Liver (tissue), 9 donors: Measurements from ENCODE around the gene DYNLT2. TPM values are rescaled to one million over a fixed set of nuclear protein-coding genes. Genes with fewer than 3 reads are reported as not detected.

Source experiments
- DNase-seq: peaks from one replicate; pipeline ENCODE4 v3.0.0-alpha.2; 2017; ENCODE audit warnings: low spot score
- H3K27ac ChIP-seq, 2 donors: one replicate each; pipeline ENCODE4 v1.7.0; 2013; ENCODE audit warnings: inconsistent platforms in 2 of 2, low read length in 2 of 2, control low read depth in 1 of 2, low read depth in 1 of 2, mild to moderate bottlenecking in 1 of 2
- H3K27me3 ChIP-seq, 4 donors: one replicate each; pipeline versions ENCODE4 v1.6.1 to v1.7.0; 2013; ENCODE audit warnings: low read length in 3 of 4, inconsistent platforms in 1 of 4, mild to moderate bottlenecking in 1 of 4, moderate library complexity in 1 of 4; ENCODE audit not compliant: control insufficient read depth in 4 of 4, insufficient read depth in 4 of 4
- H3K36me3 ChIP-seq, 4 donors: one replicate each; pipeline versions ENCODE4 v1.6.1 to v1.7.0; 2013; ENCODE audit warnings: low read length in 3 of 4, mild to moderate bottlenecking in 3 of 4, low read depth in 1 of 4, moderate library complexity in 1 of 4; ENCODE audit not compliant: control insufficient read depth in 4 of 4, insufficient read depth in 3 of 4
- H3K4me1 ChIP-seq, 4 donors: one replicate each; pipeline versions ENCODE4 v1.6.1 to v1.7.0; 2013; ENCODE audit warnings: low read length in 3 of 4, mild to moderate bottlenecking in 3 of 4, moderate library complexity in 1 of 4; ENCODE audit not compliant: control insufficient read depth in 4 of 4, insufficient read depth in 4 of 4
- H3K4me3 ChIP-seq, 3 donors: one replicate each; pipeline versions ENCODE4 v1.6.1 to v1.7.0; 2013; ENCODE audit warnings: low read length in 3 of 3, control low read depth in 1 of 3, low read depth in 1 of 3, mild to moderate bottlenecking in 1 of 3
- H3K9ac ChIP-seq, 2 donors: one replicate each; pipeline ENCODE4 v1.7.0; 2013; ENCODE audit warnings: low read length in 2 of 2, mild to moderate bottlenecking in 2 of 2, moderate library complexity in 2 of 2, control low read depth in 1 of 2, low read depth in 1 of 2
- H3K9me3 ChIP-seq, 4 donors: one replicate each; pipeline versions ENCODE4 v1.6.1 to v1.7.0; 2013; ENCODE audit warnings: low read length in 3 of 4; ENCODE audit not compliant: control insufficient read depth in 4 of 4
- EGR1 ChIP-seq, 2 donors: IDR thresholded peaks; 2 replicates each; pipeline ENCODE4 v1.6.1; 2016 to 2018; ENCODE audit warnings: antibody characterized with exemption in 2 of 2, low read depth in 2 of 2
- FOXA1 ChIP-seq: IDR thresholded peaks from 2 replicates; pipeline ENCODE4 v1.6.1; 2016; ENCODE audit warnings: antibody characterized with exemption
- FOXA2 ChIP-seq: IDR thresholded peaks from 2 replicates; pipeline ENCODE4 v1.6.1; 2016; ENCODE audit warnings: antibody characterized with exemption
- GABPA ChIP-seq, 2 donors: IDR thresholded peaks in 1 of 2; conservative IDR thresholded peaks in 1 of 2; 2 replicates each; pipeline ENCODE4 v1.6.1; 2016; ENCODE audit warnings: antibody characterized with exemption in 2 of 2, mild to moderate bottlenecking in 1 of 2, moderate library complexity in 1 of 2
- HNF4G ChIP-seq: IDR thresholded peaks from 2 replicates; pipeline ENCODE4 v1.6.1; 2016; ENCODE audit warnings: antibody characterized with exemption
- JUND ChIP-seq, 2 donors: IDR thresholded peaks; 2 replicates each; pipeline ENCODE4 v1.6.1; 2016; ENCODE audit warnings: antibody characterized with exemption in 2 of 2
- MAX ChIP-seq: IDR thresholded peaks from 2 replicates; pipeline ENCODE4 v1.6.1; 2016; ENCODE audit warnings: antibody characterized with exemption
- NR2F2 ChIP-seq: IDR thresholded peaks from 2 replicates; pipeline ENCODE4 v1.6.1; 2016; ENCODE audit warnings: antibody characterized with exemption
- RAD21 ChIP-seq, 2 donors: IDR thresholded peaks; 2 replicates each; pipeline ENCODE4 v1.6.1; 2016; ENCODE audit warnings: antibody characterized with exemption in 2 of 2, mild to moderate bottlenecking in 2 of 2
- REST ChIP-seq: IDR thresholded peaks from 2 replicates; pipeline ENCODE4 v1.6.1; 2016; ENCODE audit warnings: antibody characterized with exemption, mild to moderate bottlenecking
- RXRA ChIP-seq, 2 donors: IDR thresholded peaks; 2 replicates each; pipeline ENCODE4 v1.6.1; 2017 to 2018; ENCODE audit warnings: antibody characterized with exemption in 2 of 2, mild to moderate bottlenecking in 1 of 2
- YY1 ChIP-seq: IDR thresholded peaks from 2 replicates; pipeline ENCODE4 v1.6.1; 2016; ENCODE audit warnings: antibody characterized with exemption, mild to moderate bottlenecking
- ZBTB33 ChIP-seq: IDR thresholded peaks from 2 replicates; pipeline ENCODE4 v1.6.1; 2016; ENCODE audit warnings: antibody characterized with exemption
- WGBS: extraction: QIAGEN DNeasy Blood & Tissue Kit; methylation state at CpG from one replicate; pipeline ENCODE4 v1.1.7; 2013; 5-methylcytosine and 5-hydroxymethylcytosine counted together
- polyA plus RNA-seq, 2 donors: library from polyadenylated mRNA; stranded (reverse) in 1 of 2; unstranded in 1 of 2; fragments of 200-250 nt in 1 of 2; fragments of >200 nt in 1 of 2; fragmentation: Nextera tagmentation in 1 of 2; extraction: Ambion mirVana in 1 of 2; gene quantifications; one replicate each; pipeline versions ENCODE4 v1.2.1 to v1.2.3, GENCODE V29; 2013 to 2015
- total RNA-seq, 2 donors: library from RNA; depleted of rRNA; stranded (reverse); fragments of >200 nt; gene quantifications; one replicate each; pipeline ENCODE4 v1.2.3, GENCODE V29; 2014
- TF ChIP-seq, protein P1 (sequence below): IDR thresholded peaks from 2 replicates; pipeline ENCODE4 v1.6.1; 2016; ENCODE audit warnings: antibody characterized with exemption
- TF ChIP-seq, protein P2 (sequence below): fragments of 150-350 bp; IDR thresholded peaks from 2 replicates; pipeline ENCODE4 v1.5.1; 2017; ENCODE audit warnings: improper control_type of control experiment, low read depth, low read length; ENCODE audit not compliant: missing input control
- donor health status: healthy.
- donor health status: healthy.
- donor health status: healthy.
- donor health status: healthy.
- donor health status: healthy.

Gene DYNLT2
- total and polyA plus RNA-seq, 4 donors: 0.37 to 2.3 (median 1.2) TPM

GRCh38 chr6:169752074-169752623 is 777 bp upstream of the DYNLT2 start:
- peak overlapping the region; percentile 93 to 94 for H3K27ac ChIP-seq
- H3K9ac ChIP-seq: peak overlapping the region; percentile 2 to 92
- 6% methylated on average over 19 of the region's 19 CpGs for WGBS
- H3K9me3 ChIP-seq: no peaks in the 10 kb centered on the region
- H3K27me3 ChIP-seq: no peaks in the 10 kb centered on the region
- DNase-seq: no peak
- peaks cover 0 to 5% (median 3%) of the 10 kb centered on the region in 4 donors for H3K36me3 ChIP-seq
- peaks cover 0 to 22% (median 11%) of the 10 kb centered on the region in 4 donors for H3K4me1 ChIP-seq
- H3K4me3 ChIP-seq: peak overlapping the region; percentile 55 to 94 (median 89)
- TF ChIP-seq EGR1 (IDR thresholded peaks at IDR 0.05; ENCODE audit: low read depth in 2 of 2) (no peak), HNF4G (no peak), RXRA (IDR thresholded peaks at IDR 0.05) (no peak), REST (no peak), ZBTB33 (no peak), NR2F2 (no peak), YY1 (no peak), RAD21 (IDR thresholded peaks at IDR 0.05) (no peak)

GRCh38 chr6:169746556-169746955 is 4.8 kb downstream of the DYNLT2 start:
- H3K36me3 ChIP-seq: no peaks in the 10 kb centered on the region
- no peak overlapping the region for H3K9ac ChIP-seq
- DNase-seq: no peak
- peaks cover 0 to 11% (median 2%) of the 10 kb centered on the region in 4 donors for H3K4me1 ChIP-seq
- TF ChIP-seq HNF4G: no peak
- TF ChIP-seq, protein P1, sequence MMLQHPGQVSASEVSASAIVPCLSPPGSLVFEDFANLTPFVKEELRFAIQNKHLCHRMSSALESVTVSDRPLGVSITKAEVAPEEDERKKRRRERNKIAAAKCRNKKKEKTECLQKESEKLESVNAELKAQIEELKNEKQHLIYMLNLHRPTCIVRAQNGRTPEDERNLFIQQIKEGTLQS: no peak
- no peak for TF ChIP-seq NR2F2
- TF ChIP-seq RAD21 (IDR thresholded peaks at IDR 0.05): no peak
- no peaks in the 10 kb centered on the region for H3K27me3 ChIP-seq
- WGBS: 96% methylated on average over 1 of the region's 1 CpG
- H3K9me3 ChIP-seq: no peaks in the 10 kb centered on the region
- H3K4me3 ChIP-seq: no peak overlapping the region
- no peak overlapping the region for H3K27ac ChIP-seq

DNA sequence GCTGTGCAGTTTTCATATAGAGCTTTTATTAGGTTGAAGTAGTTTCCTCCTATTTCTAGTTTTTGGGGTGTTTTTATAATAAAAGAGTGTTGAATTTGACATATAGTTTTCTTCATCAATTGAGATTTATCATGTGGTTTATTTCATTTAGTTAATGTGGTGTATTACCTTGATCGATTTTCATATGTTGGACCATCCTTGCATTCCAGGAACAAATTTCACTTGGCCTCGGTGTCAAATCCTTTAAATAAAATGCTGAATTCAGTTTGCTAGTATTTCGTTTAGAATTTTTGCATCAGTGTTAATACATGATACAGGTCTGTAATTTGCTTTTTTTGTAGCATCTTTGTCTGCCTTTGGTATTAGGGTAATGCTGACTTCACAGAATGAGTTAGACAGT is 6.0 kb downstream of the DYNLT2 start:
- H3K27me3 ChIP-seq: no peaks in the 10 kb centered on the region
- H3K4me3 ChIP-seq: no peak overlapping the region
- no peaks in the 10 kb centered on the region for H3K36me3 ChIP-seq
- WGBS: 87% methylated on average over 3 of the region's 3 CpGs
- no peaks in the 10 kb centered on the region for H3K9me3 ChIP-seq
- H3K9ac ChIP-seq: no peak overlapping the region
- no peak for TF ChIP-seq FOXA1
- TF ChIP-seq JUND (IDR thresholded peaks at IDR 0.05): no peak
- TF ChIP-seq FOXA2: no peak
- TF ChIP-seq, protein P1: no peak
- TF ChIP-seq, protein P2, sequence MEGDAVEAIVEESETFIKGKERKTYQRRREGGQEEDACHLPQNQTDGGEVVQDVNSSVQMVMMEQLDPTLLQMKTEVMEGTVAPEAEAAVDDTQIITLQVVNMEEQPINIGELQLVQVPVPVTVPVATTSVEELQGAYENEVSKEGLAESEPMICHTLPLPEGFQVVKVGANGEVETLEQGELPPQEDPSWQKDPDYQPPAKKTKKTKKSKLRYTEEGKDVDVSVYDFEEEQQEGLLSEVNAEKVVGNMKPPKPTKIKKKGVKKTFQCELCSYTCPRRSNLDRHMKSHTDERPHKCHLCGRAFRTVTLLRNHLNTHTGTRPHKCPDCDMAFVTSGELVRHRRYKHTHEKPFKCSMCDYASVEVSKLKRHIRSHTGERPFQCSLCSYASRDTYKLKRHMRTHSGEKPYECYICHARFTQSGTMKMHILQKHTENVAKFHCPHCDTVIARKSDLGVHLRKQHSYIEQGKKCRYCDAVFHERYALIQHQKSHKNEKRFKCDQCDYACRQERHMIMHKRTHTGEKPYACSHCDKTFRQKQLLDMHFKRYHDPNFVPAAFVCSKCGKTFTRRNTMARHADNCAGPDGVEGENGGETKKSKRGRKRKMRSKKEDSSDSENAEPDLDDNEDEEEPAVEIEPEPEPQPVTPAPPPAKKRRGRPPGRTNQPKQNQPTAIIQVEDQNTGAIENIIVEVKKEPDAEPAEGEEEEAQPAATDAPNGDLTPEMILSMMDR: no peak
- no peak for TF ChIP-seq MAX
- no peak for TF ChIP-seq YY1
- TF ChIP-seq HNF4G: no peak
- TF ChIP-seq RXRA (IDR thresholded peaks at IDR 0.05): no peak
- TF ChIP-seq ZBTB33: no peak
- TF ChIP-seq GABPA (IDR thresholded peaks at IDR 0.05 in 1 of 2, conservative IDR thresholded peaks at IDR 0.05 in 1 of 2): no peak
- H3K27ac ChIP-seq: no peak overlapping the region
- H3K4me1 ChIP-seq: peaks cover 0 to 10% (median 2%) of the 10 kb centered on the region in 4 donors
- no peak for DNase-seq
